Stimulated activated CD8-positive, alpha-beta memory T cell treated with anti-CD3 and anti-CD28 coated beads, Interleukin-12 subunit alpha, Interleukin-12 subunit beta, amount 100 ng/mL, for 1 hour (primary cell): ENCODE results near the gene SLC39A3.
"Not testable (repeated sequence)": the region's sequence is repeated elsewhere in the genome, so short reads cannot be mapped to it uniquely, and the experiment has no call there.

Experiments used
- DNase-seq: peaks from one replicate; pipeline ENCODE4 v3.0.0-alpha.2; 2020; ENCODE audit warnings: low read depth

SLC39A3 gene

GRCh38 chr19:2722541-2723344 is 17.1 kb downstream of the SLC39A3 start:
- DNase-seq = no peak

- no peak for DNase-seq
Measured at GRCh38 chr19:2721570-2722540, 18.0 kb downstream of the SLC39A3 start.

GRCh38 chr19:2720777-2721569 is 18.8 kb downstream of the SLC39A3 start, which contains the start of gene DIRAS1:
TSS of gene DIRAS1 (minus strand) at chr19:2721372. CDS start at chr19:2717806, 3,566 bp downstream.
- DNase-seq = no peak

DNA sequence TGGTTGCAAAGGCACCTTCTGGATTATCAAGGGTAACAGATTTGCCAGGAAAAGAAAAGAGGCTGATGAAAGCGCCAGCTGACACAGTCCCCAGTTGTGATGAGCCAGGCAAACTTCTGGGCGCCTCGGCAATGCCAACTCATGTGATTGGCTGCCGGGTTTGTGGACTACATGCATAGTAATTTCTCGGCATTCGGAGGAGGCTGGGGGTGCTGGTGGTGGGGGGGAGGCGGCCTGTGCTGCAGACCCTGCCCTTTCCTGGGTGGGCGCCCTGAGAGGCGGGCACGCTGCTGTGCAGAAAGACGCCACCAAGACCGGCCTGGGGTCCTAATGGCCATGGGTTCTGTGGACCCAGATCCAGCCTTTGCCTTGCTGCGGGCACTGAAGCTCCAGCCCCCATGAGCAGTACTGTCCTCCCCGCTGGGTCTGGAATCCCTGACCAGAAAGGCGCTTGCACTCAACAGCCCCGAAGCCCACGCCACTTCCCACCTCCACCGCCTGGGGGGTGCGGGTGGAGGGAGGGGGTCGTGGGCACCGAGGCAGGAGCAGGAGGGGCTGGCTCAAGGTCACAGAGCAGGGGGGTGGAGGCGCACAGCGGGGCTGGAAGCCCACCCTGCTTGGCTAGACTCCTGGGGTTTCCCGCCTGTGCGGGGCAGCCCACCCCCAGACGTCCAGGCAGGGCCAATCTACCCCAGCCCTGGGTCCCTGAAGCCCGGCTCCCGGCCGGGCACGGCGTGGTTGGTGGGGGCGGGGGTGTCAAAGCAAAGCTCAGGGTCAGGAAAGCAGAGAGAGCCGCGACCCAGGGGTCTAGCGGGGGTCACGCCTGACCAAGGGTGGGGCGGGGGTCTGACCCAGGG is 19.7 kb downstream of the SLC39A3 start:
- DNase-seq = no peak

DNA sequence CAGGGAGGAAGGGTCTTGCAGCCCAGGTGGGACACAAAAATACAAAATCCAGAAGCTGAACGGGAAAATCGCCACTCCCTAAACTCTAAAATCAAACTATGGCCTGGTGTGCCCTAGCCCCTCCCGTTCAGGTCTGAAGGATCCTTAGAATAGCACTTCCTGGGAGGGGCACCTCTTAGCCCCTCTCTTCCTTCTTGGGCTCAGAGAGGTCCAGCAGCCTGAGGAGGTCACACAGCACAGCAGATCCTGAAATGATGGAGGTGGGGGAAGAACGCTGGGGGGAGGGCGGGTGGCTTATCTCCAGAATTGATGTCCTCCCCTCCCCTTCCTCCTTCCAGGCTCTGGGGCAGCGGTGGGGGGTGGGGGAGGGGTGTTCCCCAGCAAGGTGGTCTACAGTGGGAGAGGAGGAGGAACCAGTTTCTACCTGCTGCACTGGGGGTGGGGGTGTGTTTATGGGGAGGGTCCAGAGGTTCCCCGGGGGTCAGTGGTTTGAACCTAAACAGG is 20.5 kb downstream of the SLC39A3 start:
- DNase-seq = no peak

DNA sequence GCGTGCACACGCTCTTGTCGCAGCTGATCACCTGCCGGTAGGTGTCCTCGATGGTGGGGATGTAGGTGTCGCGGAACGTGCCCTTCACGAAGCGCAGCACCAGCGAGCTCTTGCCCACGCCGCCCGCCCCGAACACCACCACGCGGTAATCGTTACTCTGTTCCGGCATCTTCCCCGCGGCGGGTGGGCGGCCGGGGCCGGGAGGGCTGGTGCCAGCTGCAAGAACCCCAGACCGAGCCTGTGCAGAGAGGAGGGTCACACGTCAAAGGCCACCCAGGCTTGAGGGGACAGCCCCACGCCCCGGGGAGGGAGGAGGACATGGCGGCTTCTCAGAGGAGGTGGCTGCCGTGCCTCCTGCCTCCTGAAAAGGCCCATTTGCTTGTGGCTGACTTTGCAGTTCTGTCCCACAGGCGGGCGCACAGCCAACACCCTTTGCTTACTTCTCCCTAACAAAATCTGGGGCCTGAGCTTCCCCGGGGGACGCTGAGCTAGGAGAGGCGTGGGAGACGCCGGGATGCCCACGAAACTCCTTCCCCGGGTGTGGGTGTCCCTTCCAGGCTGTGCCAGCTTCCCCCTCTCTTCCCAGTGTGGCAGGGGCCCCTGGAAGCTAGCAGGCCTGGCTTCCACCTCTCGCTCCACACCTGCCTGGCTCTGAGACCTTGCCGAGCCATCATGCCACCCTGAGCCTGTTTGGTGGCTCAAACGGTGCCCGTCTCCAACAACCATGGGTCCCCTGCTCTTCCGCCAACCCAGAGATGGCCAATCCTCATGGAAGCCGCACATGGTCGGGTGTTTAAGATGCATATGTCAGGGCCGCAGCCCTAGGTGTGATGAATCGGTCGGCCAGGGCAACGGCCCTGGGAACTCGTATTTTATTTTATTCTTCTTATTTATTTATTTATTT is 21.9 kb downstream of the SLC39A3 start:
- DNase-seq = no peak

GRCh38 chr19:2716722-2717637 is 22.8 kb downstream of the SLC39A3 start:
- no peak for DNase-seq

- DNase-seq = no peak
Measured at GRCh38 chr19:2716275-2716650, 23.6 kb downstream of the SLC39A3 start.

GRCh38 chr19:2715470-2716274 is 24.1 kb downstream of the SLC39A3 start:
- DNase-seq = no peak

DNA sequence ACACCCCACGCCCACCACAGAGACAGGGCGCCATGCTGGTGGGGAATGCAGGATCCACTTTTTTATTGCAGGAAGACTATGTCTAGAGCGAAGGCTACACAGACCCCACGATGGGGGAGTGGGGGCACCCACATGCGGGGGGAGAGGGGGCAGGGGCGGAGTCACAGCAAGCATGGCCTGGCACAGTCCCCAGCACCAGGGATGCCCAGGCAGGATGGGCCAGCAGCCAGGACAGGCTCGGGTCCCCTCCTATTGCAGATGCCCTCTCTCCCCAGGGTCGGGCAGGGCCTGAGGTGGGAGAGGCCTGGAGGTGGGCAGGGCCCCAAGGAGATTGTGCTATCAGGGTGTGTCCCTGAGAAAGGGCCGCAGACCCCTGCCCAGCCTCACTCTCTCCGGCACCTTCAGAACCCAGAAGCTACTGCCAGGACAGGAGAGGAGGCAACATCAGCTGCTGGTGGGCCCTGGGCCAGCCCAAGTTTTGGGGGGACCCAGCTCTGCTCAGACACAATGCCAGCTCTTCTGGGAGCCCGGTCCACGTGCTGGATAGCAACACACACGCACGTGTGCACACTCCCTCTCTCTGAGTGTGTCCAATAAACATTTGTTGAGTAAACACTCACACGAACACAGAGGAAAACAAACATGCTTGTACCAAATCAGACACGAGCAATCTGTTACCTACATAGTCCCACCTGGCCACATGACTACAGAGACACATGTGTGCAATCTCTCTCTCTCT is 25.1 kb downstream of the SLC39A3 start:
- DNase-seq = no peak

DNA sequence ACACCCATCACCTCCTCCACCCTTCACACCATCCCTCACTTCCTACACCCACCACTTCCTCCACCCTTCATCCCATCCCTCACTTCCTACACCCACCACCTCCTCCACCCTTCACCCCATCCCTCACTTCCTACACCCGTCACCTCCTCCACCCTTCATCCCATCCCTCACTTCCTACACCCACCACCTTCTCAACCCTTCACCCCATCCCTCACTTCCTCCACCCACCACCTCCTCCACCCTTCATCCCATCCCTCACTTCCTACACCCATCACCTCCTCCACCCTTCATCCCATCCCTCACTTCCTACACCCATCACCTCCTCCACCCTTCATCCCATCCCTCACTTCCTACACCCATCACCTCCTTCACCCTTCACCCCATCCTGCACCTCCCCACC is 25.7 kb downstream of the SLC39A3 start:
- DNase-seq = not testable (repeated sequence)

DNA sequence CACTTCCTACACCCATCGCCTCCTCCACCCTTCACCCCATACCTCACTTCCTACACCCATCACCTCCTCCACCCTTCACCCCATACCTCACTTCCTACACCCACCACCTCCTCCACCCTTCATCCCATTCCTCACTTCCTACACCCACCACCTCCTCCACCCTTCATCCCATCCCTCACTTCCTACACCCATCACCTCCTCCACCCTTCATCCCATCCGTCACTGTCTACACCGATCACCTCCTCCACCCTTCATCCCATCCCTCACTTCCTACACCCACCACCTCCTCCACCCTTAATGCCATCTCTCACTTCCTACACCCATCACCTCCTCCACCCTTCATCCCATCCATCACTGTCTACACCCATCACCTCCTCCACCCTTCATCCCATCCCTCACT is 26.6 kb downstream of the SLC39A3 start:
- DNase-seq = not testable (repeated sequence)

GRCh38 chr19:2711875-2712205 is 28.0 kb downstream of the SLC39A3 start:
- DNase-seq = no peak

DNA sequence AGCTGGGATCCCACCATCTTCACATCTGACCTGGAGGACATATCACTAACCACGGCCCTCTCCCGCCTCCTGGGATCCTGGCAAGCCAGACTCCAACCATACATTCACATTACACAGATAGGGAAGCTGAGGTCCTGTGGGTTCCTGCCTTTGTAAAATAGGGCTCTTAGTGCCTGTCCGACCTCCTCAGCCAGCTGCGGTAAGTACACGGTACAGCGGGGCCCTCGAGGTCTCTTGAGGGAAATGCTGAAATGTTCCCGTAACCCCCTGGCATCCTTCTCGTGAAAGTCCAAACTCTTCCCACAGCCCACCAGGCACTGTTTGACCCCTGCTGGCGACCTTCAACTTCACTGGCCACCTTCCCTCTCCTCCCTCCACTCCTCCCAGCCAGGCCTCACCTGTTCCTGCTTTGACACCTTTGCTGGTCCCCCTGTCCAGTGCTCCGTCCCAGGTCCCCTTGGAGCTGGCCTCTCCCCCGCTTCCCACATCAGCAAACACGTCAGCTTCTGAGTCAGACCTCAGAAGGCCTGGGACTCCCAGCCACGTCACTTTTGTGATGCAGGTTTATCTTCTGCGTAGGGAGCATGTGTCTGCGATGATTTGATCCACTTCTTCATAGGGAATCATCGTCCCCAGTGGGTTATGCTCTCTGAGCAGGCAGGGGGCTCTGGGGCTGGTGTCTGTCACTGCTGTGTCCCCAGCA is 28.5 kb downstream of the SLC39A3 start:
- DNase-seq = no peak

GRCh38 chr19:2706251-2706650 is 33.6 kb downstream of the SLC39A3 start:
- no peak for DNase-seq

DNA sequence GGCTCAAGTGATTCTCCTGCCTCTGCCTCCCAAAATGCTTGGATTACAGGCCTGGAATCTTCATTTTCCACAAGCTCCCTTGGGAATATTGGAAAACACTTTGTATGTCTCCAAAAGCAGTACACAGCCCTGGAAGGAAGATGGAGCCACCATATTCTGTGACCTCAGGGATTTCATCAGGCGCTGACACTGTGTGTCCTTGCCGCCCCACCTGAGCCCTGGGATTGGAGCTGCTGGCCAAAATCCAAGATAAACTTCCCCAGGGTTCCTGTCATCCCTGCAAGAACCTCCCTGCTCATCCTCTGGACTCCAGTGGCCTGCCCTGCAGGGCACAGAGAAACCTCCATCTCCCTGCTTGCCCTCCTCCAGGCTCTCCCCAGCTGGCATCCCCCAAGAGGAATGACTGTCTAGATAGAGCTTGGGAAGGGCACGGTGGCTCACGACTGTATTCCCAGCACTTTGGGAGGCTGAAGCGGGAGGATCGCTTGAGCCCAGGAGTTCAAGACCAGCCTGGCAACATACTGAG is 36.1 kb downstream of the SLC39A3 start:
- no peak for DNase-seq

DNA sequence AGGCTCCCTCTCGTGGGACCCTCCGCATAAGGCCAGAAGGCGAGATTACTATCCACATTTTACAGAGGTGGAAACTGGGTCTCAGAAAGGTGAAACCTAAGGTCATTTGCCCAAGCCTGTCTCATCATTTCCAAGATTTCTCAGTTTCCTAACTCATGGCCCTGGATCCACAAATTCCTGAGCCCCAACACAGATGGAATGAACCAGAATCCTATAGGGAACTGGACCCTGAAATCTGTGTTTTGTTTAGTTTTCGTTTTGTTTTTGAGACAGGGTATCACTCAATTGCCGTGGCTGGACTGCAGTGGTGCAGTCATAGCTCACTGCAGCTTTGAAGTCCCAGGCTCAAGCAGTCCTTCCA is 36.8 kb downstream of the SLC39A3 start:
- DNase-seq = no peak
